Pancreas (tissue), 10 donors: ENCODE measurements around the gene ADARB1. TPM values are rescaled to one million over a fixed set of nuclear protein-coding genes. Genes with fewer than 3 reads are reported as not detected.

Experiments used
- ATAC-seq, 4 donors: fragments of 200-7000 bp; cut with Tn5 transposase; one replicate each; pipeline versions ENCODE4 v1.8.0 to v1.9.1; 2020; ENCODE audit warnings: mild to moderate bottlenecking in 4 of 4, moderate library complexity in 4 of 4
- DNase-seq, 6 donors: peaks; one replicate each; pipeline ENCODE4 v3.0.0-alpha.2; 2020
- FAIRE-seq: peaks from 2 replicates; lab custom pipeline; 2012; peaks lifted over from hg19 to GRCh38; lab: Jason Lieb, UNC
- H3K27ac ChIP-seq, 4 donors: fragments of 200-600 bp; sonication (generic); 1 replicate in 3 of 4; 2 replicates in 1 of 4; pipeline versions ENCODE4 v1.5.0 to v1.8.0; 2020
- H3K27me3 ChIP-seq, 4 donors: fragments of 200-600 bp; one replicate each; pipeline ENCODE4 v1.8.0; 2021
- H3K36me3 ChIP-seq, 3 donors: fragments of 200-600 bp; sonication (generic) in 1 of 3; one replicate each; pipeline versions ENCODE4 v1.5.0 to v1.8.0; 2020 to 2021
- H3K4me1 ChIP-seq, 3 donors: fragments of 200-600 bp; one replicate each; pipeline ENCODE4 v1.8.0; 2021
- H3K4me3 ChIP-seq, 4 donors: fragments of 200-600 bp; sonication (generic) in 2 of 4; one replicate each; pipeline versions ENCODE4 v1.5.0 to v1.8.0; 2020 to 2021
- H3K9me3 ChIP-seq, 4 donors: fragments of 200-600 bp; one replicate each; pipeline ENCODE4 v1.8.0; 2021
- CTCF ChIP-seq, 4 donors: fragments of 200-600 bp; sonication (generic) in 3 of 4; IDR thresholded peaks; one replicate each; pipeline versions ENCODE4 v1.5.0 to v1.8.0; 2021; ENCODE audit warnings: antibody characterized with exemption in 4 of 4
- WGBS, 2 donors: extraction: QIAGEN DNeasy Blood & Tissue Kit; methylation state at CpG; one replicate each; pipeline ENCODE4 v1.1.7; 2013; 5-methylcytosine and 5-hydroxymethylcytosine counted together
- intact Hi-C, 3 donors: fragments of 100-400 bp; cut with DNase I; formaldehyde crosslinking; loops; one replicate each; pipeline versions ENCODE4 v1.11.1 to v1.14.2; 2022
- polyA plus RNA-seq, 2 donors: library from polyadenylated mRNA; stranded (reverse); fragments of 200-250 nt; gene quantifications; one replicate each; pipeline ENCODE4 v1.2.3, GENCODE V29; 2013
- total RNA-seq, 6 donors: library from RNA; stranded (reverse); fragmentation: NEBNext Ultra II Directional in 4 of 6; extraction: Animal tissue kit (Norgen Biotek cat#: 25700) in 4 of 6; gene quantifications; one replicate each; pipeline versions ENCODE4 v1.2.1 to v1.2.4, GENCODE V29; 2021 to 2023
- donor health status: healthy with polysubstance abuse.
- donor health status: DM: no; HTN: no; CAD: no; lungs with moderate emphysema.
- donor health status: DM: no; HTN: no; CAD: no.
- donor health status: control.
- donor health status: control.
- donor health status: Bipolar disorder and iron deficiency.
- donor health status: DM: yes; HTN: yes; CAD: no.
- donor health status: DM: no; HTN: no; CAD: no.
- donor health status: DM: no; HTN: no; CAD: no.
- donor health status: DM: yes; HTN: yes; CAD: no.

The ADARB1 gene
- total and polyA plus RNA-seq, 8 donors: 5.4 to 10.1 (median 6.3) TPM

- Histone ChIP-seq H3K4me1 (no peaks in the 10 kb centered on the region), H3K27ac (no peak overlapping the region), H3K27me3 (no peaks in the 10 kb centered on the region), H3K36me3 (no peaks in the 10 kb centered on the region), H3K4me3 (peak overlapping the region; percentile 38 to 91 (median 68)), H3K9me3 (no peaks in the 10 kb centered on the region)
- 1 to 2% methylated on average over 60 to 98 of the region's 98 CpGs for WGBS, 2 donors
- FAIRE-seq: no peak
- DNase-seq: peak in 5 of 6 donors; percentile 10 to 79 (median 50)
- peak; percentile 17 to 28 (median 24) for ATAC-seq
- intact Hi-C loops: no loop called here
- TF ChIP-seq CTCF (IDR thresholded peaks at IDR 0.05): no peak
Observed at GRCh38 chr21:45074818-45075595, 627 bp downstream of the ADARB1 start.

- 36 to 37% methylated on average over 18 of the region's 18 CpGs for WGBS, 2 donors
- Histone ChIP-seq H3K27ac (no peak overlapping the region), H3K27me3 (no peaks in the 10 kb centered on the region), H3K4me3 (peak overlapping the region; percentile 38 to 91 (median 68)), H3K36me3 (no peaks in the 10 kb centered on the region), H3K9me3 (no peaks in the 10 kb centered on the region), H3K4me1 (no peaks in the 10 kb centered on the region)
- FAIRE-seq: no peak
- no peak for ATAC-seq
- DNase-seq: no peak
- intact Hi-C loops: no loop called here
- TF ChIP-seq CTCF (IDR thresholded peaks at IDR 0.05): no peak
Observed at GRCh38 chr21:45075596-45076244, 1.3 kb downstream of the ADARB1 start.

- no peaks in the 10 kb centered on the region for H3K27me3 ChIP-seq
- H3K27ac ChIP-seq: no peak overlapping the region
- H3K9me3 ChIP-seq: no peaks in the 10 kb centered on the region
- no peaks in the 10 kb centered on the region for H3K36me3 ChIP-seq
- intact Hi-C loops: no loop called here
- WGBS, 2 donors: 78 to 85% methylated on average over 8 of the region's 8 CpGs
- no peak for ATAC-seq
- TF ChIP-seq CTCF (IDR thresholded peaks at IDR 0.05): no peak
- H3K4me1 ChIP-seq: no peaks in the 10 kb centered on the region
- DNase-seq: no peak
- H3K4me3 ChIP-seq: no peak overlapping the region
- no peak for FAIRE-seq
Observed at GRCh38 chr21:45076245-45076711, 1.9 kb downstream of the ADARB1 start.

GRCh38 chr21:45078371-45078770 is 4.0 kb downstream of the ADARB1 start:
- Histone ChIP-seq H3K36me3 (no peaks in the 10 kb centered on the region), H3K27ac (no peak overlapping the region), H3K4me3 (no peak overlapping the region), H3K9me3 (no peaks in the 10 kb centered on the region), H3K4me1 (no peaks in the 10 kb centered on the region), H3K27me3 (no peaks in the 10 kb centered on the region)
- no peak for TF ChIP-seq CTCF (IDR thresholded peaks at IDR 0.05)
- FAIRE-seq (no peak), DNase-seq (no peak), ATAC-seq (no peak)
- intact Hi-C loops: no loop called here
- 70 to 94% methylated on average over 5 of the region's 5 CpGs for WGBS, 2 donors
